SK-N-SH (cell line): ENCODE data around the gene CFAP299. TPM values are rescaled to one million over a fixed set of nuclear protein-coding genes. Genes with fewer than 3 reads are reported as not detected.

Experiments
- CTCF ChIA-PET: fragments of 300-600, 350-600 bp; formaldehyde crosslinking; extraction: SDS; loops from one replicate; lab custom pipeline; 2021; lab: Yijun Ruan, JAX
- POLR2A ChIA-PET: fragments of 350-600 bp; sonication (Branson Sonifier 250); formaldehyde crosslinking; extraction: SDS; loops from one replicate; lab custom pipeline; 2020; ENCODE audit warnings: antibody characterized with exemption, inconsistent platforms; lab: Yijun Ruan, JAX
- DNase-seq: peaks from one replicate; pipeline ENCODE4 v3.0.0; 2012
- H2AFZ ChIP-seq: fragments of 200-600 bp; sonication (generic); 2 replicates; pipeline ENCODE4 v1.8.1; 2016; ENCODE audit warnings: antibody characterized with exemption, mild to moderate bottlenecking, low read depth
- H3F3A ChIP-seq: fragments of 200-600 bp; sonication (generic); replicated peaks from 2 replicates; pipeline ENCODE3; 2016; ENCODE audit warnings: antibody characterized with exemption, mild to moderate bottlenecking; ENCODE audit not compliant: insufficient read depth
- H3K27ac ChIP-seq, 2 experiments: fragments of 200-500 bp in 1 of 2; fragments of 200-600 bp in 1 of 2; sonication (Bioruptor generic) in 1 of 2; sonication (generic), shearing (Covaris generic) in 1 of 2; 2 replicates each; pipeline versions ENCODE4 v1.5.1 to v1.6.1; 2014 to 2016; ENCODE audit warnings: low read depth in 2 of 2, inconsistent platforms in 1 of 2, low read length in 1 of 2, mild to moderate bottlenecking in 1 of 2, mixed read lengths in 1 of 2
- H3K27me3 ChIP-seq: fragments of 200-600 bp; sonication (generic), shearing (Covaris generic); 2 replicates; pipeline ENCODE4 v1.6.1; 2016; ENCODE audit warnings: mixed run types; ENCODE audit not compliant: insufficient read depth
- H3K36me3 ChIP-seq, 2 experiments: fragments of 200-500 bp in 1 of 2; fragments of 200-600 bp in 1 of 2; sonication (Bioruptor generic) in 1 of 2; sonication (generic) in 1 of 2; replicated peaks in 1 of 2; 2 replicates each; pipeline versions ENCODE3 to v1.5.1; 2014 to 2016; ENCODE audit warnings: low read length in 1 of 2, mild to moderate bottlenecking in 1 of 2; ENCODE audit not compliant: insufficient read depth in 2 of 2, control insufficient read depth in 1 of 2
- H3K4me1 ChIP-seq, 2 experiments: fragments of 200-500 bp in 1 of 2; fragments of 200-600 bp in 1 of 2; sonication (Bioruptor generic) in 1 of 2; sonication (generic), shearing (Covaris generic) in 1 of 2; 2 replicates each; pipeline versions ENCODE4 v1.5.1 to v1.6.1; 2014 to 2016; ENCODE audit warnings: low read depth in 1 of 2, low read length in 1 of 2, mixed run types in 1 of 2; ENCODE audit not compliant: insufficient read depth in 2 of 2, control insufficient read depth in 1 of 2
- H3K4me2 ChIP-seq: fragments of 200-600 bp; sonication (generic), shearing (Covaris generic); 2 replicates; pipeline ENCODE4 v1.6.1; 2017; ENCODE audit warnings: mixed run types
- H3K4me3 ChIP-seq, 2 experiments: fragments of 200-500 bp in 1 of 2; fragments of 200-600 bp in 1 of 2; sonication (Bioruptor generic) in 1 of 2; sonication (generic), shearing (Covaris generic) in 1 of 2; 2 replicates each; pipeline versions ENCODE4 v1.5.1 to v1.8.1; 2014 to 2016; ENCODE audit warnings: low read depth in 2 of 2, inconsistent platforms in 1 of 2, low read length in 1 of 2, mild to moderate bottlenecking in 1 of 2, mixed read lengths in 1 of 2, moderate library complexity in 1 of 2
- H3K79me2 ChIP-seq: fragments of 200-600 bp; sonication (generic); 2 replicates; pipeline ENCODE4 v1.8.1; 2017; ENCODE audit warnings: mild to moderate bottlenecking; ENCODE audit not compliant: insufficient read depth
- H3K9ac ChIP-seq: fragments of 200-600 bp; sonication (generic); 2 replicates; pipeline ENCODE4 v1.6.1; 2017; ENCODE audit warnings: mixed run types
- H3K9me2 ChIP-seq: fragments of 200-600 bp; sonication (generic); 2 replicates; pipeline ENCODE4 v1.6.1; 2017; ENCODE audit warnings: mixed run types
- H3K9me3 ChIP-seq: fragments of 200-600 bp; sonication (generic); 2 replicates; pipeline ENCODE4 v1.6.1; 2017; ENCODE audit warnings: mixed run types, mild to moderate bottlenecking, moderate library complexity
- H4K20me1 ChIP-seq: fragments of 200-600 bp; sonication (generic); 2 replicates; pipeline ENCODE4 v1.6.1; 2017; ENCODE audit warnings: mild to moderate bottlenecking, mixed run types; ENCODE audit not compliant: insufficient read depth
- ELF1 ChIP-seq: IDR thresholded peaks from 2 replicates; pipeline ENCODE4 v1.4.0; 2012
- EP300 ChIP-seq, 2 experiments: IDR thresholded peaks; 2 replicates each; pipeline versions ENCODE4 v1.4.0 to v1.6.1; 2012; ENCODE audit warnings: borderline replicate concordance in 1 of 2, low read depth in 1 of 2, low read length in 1 of 2
- EZH2phosphoT487 ChIP-seq: fragments of 200-600 bp; sonication (generic); IDR thresholded peaks from 2 replicates; pipeline ENCODE4 v1.6.1; 2017; ENCODE audit warnings: low read depth, mixed run types, mild to moderate bottlenecking, antibody characterized with exemption, moderate library complexity, borderline replicate concordance
- FOSL2 ChIP-seq: IDR thresholded peaks from 2 replicates; pipeline ENCODE4 v1.4.0; 2012; ENCODE audit warnings: low read depth, mild to moderate bottlenecking, moderate library complexity, borderline replicate concordance
- FOXM1 ChIP-seq: IDR thresholded peaks from 2 replicates; pipeline ENCODE4 v1.4.0; 2012; ENCODE audit warnings: low read depth, mild to moderate bottlenecking
- GABPA ChIP-seq: IDR thresholded peaks from 2 replicates; pipeline ENCODE4 v1.4.0; 2012; ENCODE audit warnings: low read depth, mild to moderate bottlenecking
- GATA2 ChIP-seq: sonication (generic); formaldehyde crosslinking; IDR thresholded peaks from 2 replicates; pipeline ENCODE4 v1.5.0; 2020; ENCODE audit warnings: mild to moderate bottlenecking, missing genetic modification reagents
- MEF2A ChIP-seq: IDR thresholded peaks from 2 replicates; pipeline ENCODE4 v1.4.0; 2012; ENCODE audit warnings: low read depth, borderline replicate concordance
- NFIC ChIP-seq: IDR thresholded peaks from 2 replicates; pipeline ENCODE4 v1.4.0; 2012; ENCODE audit warnings: borderline replicate concordance
- NRF1 ChIP-seq: IDR thresholded peaks from 2 replicates; pipeline ENCODE4 v1.6.1; 2012; ENCODE audit warnings: low read depth, mild to moderate bottlenecking, low read length
- RAD21 ChIP-seq: IDR thresholded peaks from 2 replicates; pipeline ENCODE4 v1.6.1; 2012; ENCODE audit warnings: mild to moderate bottlenecking, low read length
- SIN3A ChIP-seq: IDR thresholded peaks from 2 replicates; pipeline ENCODE4 v1.6.1; 2012; ENCODE audit warnings: low read depth, mild to moderate bottlenecking, low read length, moderate library complexity, borderline replicate concordance
- SMC3 ChIP-seq: IDR thresholded peaks from 2 replicates; pipeline ENCODE4 v1.6.1; 2012; ENCODE audit warnings: low read depth, low read length, improper control_type of control experiment
- WGBS: methylation state at CpG from one replicate; pipeline ENCODE4 v1.1.6; 2017; ENCODE audit warnings: low lambda C conversion rate; 5-methylcytosine and 5-hydroxymethylcytosine counted together
- polyA plus RNA-seq, 3 experiments: library from polyadenylated mRNA; depleted of rRNA; stranded (reverse); fragments of >200 nt; gene quantifications; 2 replicates each; pipeline ENCODE4 v1.2.3, GENCODE V29; 2012
- TF ChIP-seq, protein P1 (sequence below): IDR thresholded peaks from 2 replicates; pipeline ENCODE4 v1.4.0; 2012; ENCODE audit warnings: low read depth, borderline replicate concordance
- TF ChIP-seq, protein P2 (sequence below): IDR thresholded peaks from 2 replicates; pipeline ENCODE4 v1.6.1; 2012; ENCODE audit warnings: mild to moderate bottlenecking, low read depth, low read length, moderate library complexity
- TF ChIP-seq, protein P3 (sequence below): IDR thresholded peaks from 2 replicates; pipeline ENCODE4; 2012
- TF ChIP-seq, protein P4 (sequence below): fragments of 200-600 bp; sonication (generic); IDR thresholded peaks from 2 replicates; pipeline ENCODE4 v1.6.1; 2017; ENCODE audit warnings: antibody characterized with exemption, mild to moderate bottlenecking, moderate library complexity

The CFAP299 gene
- polyA plus RNA-seq, 1 of the 3 experiments (the other 2 are of a cell fraction): 1.2 TPM

DNA sequence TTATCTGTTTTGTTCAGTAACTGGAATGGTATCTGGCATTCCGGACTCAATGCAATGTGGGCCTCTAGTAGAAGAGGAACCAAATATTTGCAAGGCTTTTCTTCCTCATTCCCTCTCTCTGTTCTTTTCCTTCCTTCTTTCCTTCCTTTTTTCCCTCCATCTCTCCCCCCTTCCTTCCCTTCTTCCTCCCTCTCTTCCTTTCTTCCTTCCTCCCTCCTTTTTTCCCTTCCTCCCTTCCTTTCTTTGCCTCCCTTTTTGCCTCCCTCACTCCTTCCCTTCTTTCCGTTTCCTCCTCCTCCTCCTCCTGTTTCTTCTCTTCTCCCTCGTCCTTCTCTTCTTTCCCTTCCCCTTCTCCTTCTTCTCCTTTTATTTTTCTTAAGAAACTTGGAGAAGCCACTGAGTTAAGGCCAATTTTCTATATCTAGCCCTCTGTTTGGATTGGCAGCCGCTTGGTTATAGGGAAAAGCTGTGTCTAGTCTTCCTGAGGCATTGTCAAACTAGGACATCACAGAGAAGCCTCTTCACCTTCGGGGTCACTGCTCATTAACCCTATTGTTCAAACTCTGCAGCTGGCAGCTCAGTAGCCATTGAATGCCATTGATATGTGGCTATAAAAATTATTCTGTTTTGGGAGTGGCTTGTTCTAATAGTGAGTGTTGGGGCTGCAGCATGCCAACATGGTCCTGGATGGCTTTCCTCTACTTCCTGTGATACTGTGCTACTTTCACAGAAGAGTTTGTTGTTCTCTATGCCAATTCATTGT, 95.9 kb downstream of the CFAP299 start:
- Histone ChIP-seq H3K27ac (no peak overlapping the region), H3K4me2 (no peak overlapping the region), H3K4me3 (no peak overlapping the region), H3F3A (peaks cover 16% of the 10 kb centered on the region), H3K9ac (no peak overlapping the region), H2AFZ (no peak overlapping the region), H3K36me3 (no peaks in the 10 kb centered on the region), H4K20me1 (no peaks in the 10 kb centered on the region), H3K4me1 (no peaks in the 10 kb centered on the region), H3K27me3 (no peaks in the 10 kb centered on the region), H3K9me2 (no peaks in the 10 kb centered on the region; the same call in 1 of the 2 replicates), H3K9me3 (no peaks in the 10 kb centered on the region), H3K79me2 (no peaks in the 10 kb centered on the region)
- no peak for DNase-seq
- ChIA-PET CTCF (no interaction called here), POLR2A (no interaction called here)
- TF ChIP-seq, protein P1, sequence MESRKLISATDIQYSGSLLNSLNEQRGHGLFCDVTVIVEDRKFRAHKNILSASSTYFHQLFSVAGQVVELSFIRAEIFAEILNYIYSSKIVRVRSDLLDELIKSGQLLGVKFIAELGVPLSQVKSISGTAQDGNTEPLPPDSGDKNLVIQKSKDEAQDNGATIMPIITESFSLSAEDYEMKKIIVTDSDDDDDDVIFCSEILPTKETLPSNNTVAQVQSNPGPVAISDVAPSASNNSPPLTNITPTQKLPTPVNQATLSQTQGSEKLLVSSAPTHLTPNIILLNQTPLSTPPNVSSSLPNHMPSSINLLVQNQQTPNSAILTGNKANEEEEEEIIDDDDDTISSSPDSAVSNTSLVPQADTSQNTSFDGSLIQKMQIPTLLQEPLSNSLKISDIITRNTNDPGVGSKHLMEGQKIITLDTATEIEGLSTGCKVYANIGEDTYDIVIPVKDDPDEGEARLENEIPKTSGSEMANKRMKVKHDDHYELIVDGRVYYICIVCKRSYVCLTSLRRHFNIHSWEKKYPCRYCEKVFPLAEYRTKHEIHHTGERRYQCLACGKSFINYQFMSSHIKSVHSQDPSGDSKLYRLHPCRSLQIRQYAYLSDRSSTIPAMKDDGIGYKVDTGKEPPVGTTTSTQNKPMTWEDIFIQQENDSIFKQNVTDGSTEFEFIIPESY: no peak
- TF ChIP-seq SIN3A: no peak
- TF ChIP-seq EP300 (IDR thresholded peaks at IDR 0.05; ENCODE audit: borderline replicate concordance in 1 of 2, low read depth in 1 of 2, low read length in 1 of 2): no peak
- no peak for TF ChIP-seq NRF1
- TF ChIP-seq ELF1: no peak
- no peak for TF ChIP-seq NFIC
- TF ChIP-seq MEF2A: no peak
- no peak for TF ChIP-seq SMC3
- TF ChIP-seq, protein P2, sequence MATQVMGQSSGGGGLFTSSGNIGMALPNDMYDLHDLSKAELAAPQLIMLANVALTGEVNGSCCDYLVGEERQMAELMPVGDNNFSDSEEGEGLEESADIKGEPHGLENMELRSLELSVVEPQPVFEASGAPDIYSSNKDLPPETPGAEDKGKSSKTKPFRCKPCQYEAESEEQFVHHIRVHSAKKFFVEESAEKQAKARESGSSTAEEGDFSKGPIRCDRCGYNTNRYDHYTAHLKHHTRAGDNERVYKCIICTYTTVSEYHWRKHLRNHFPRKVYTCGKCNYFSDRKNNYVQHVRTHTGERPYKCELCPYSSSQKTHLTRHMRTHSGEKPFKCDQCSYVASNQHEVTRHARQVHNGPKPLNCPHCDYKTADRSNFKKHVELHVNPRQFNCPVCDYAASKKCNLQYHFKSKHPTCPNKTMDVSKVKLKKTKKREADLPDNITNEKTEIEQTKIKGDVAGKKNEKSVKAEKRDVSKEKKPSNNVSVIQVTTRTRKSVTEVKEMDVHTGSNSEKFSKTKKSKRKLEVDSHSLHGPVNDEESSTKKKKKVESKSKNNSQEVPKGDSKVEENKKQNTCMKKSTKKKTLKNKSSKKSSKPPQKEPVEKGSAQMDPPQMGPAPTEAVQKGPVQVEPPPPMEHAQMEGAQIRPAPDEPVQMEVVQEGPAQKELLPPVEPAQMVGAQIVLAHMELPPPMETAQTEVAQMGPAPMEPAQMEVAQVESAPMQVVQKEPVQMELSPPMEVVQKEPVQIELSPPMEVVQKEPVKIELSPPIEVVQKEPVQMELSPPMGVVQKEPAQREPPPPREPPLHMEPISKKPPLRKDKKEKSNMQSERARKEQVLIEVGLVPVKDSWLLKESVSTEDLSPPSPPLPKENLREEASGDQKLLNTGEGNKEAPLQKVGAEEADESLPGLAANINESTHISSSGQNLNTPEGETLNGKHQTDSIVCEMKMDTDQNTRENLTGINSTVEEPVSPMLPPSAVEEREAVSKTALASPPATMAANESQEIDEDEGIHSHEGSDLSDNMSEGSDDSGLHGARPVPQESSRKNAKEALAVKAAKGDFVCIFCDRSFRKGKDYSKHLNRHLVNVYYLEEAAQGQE: no peak
- TF ChIP-seq, protein P3, sequence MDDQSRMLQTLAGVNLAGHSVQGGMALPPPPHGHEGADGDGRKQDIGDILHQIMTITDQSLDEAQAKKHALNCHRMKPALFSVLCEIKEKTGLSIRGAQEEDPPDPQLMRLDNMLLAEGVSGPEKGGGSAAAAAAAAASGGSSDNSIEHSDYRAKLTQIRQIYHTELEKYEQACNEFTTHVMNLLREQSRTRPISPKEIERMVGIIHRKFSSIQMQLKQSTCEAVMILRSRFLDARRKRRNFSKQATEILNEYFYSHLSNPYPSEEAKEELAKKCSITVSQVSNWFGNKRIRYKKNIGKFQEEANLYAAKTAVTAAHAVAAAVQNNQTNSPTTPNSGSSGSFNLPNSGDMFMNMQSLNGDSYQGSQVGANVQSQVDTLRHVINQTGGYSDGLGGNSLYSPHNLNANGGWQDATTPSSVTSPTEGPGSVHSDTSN: no peak
- TF ChIP-seq GABPA: no peak
- no peak for TF ChIP-seq GATA2 (CRISPR knock-in tag)
- no peak for TF ChIP-seq RAD21
- TF ChIP-seq, protein P4, sequence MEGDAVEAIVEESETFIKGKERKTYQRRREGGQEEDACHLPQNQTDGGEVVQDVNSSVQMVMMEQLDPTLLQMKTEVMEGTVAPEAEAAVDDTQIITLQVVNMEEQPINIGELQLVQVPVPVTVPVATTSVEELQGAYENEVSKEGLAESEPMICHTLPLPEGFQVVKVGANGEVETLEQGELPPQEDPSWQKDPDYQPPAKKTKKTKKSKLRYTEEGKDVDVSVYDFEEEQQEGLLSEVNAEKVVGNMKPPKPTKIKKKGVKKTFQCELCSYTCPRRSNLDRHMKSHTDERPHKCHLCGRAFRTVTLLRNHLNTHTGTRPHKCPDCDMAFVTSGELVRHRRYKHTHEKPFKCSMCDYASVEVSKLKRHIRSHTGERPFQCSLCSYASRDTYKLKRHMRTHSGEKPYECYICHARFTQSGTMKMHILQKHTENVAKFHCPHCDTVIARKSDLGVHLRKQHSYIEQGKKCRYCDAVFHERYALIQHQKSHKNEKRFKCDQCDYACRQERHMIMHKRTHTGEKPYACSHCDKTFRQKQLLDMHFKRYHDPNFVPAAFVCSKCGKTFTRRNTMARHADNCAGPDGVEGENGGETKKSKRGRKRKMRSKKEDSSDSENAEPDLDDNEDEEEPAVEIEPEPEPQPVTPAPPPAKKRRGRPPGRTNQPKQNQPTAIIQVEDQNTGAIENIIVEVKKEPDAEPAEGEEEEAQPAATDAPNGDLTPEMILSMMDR: no peak
- no peak for TF ChIP-seq FOSL2
- no peak for TF ChIP-seq EZH2phosphoT487
- TF ChIP-seq FOXM1: no peak
- WGBS: 63% methylated on average over 5 of the region's 5 CpGs
